Heart right ventricle (tissue), 16 donors: ENCODE data around the gene PSTK. TPM values are rescaled to one million over a fixed set of nuclear protein-coding genes. Genes with fewer than 3 reads are reported as not detected.
A peak's percentile ranks its signal among the peaks of the same experiment; 100 is the strongest.

Experiments
- ATAC-seq, 8 donors: fragments of 200-7000 bp; cut with Tn5 transposase; one replicate each; pipeline ENCODE4 v1.9.1; 2020; ENCODE audit warnings: mild to moderate bottlenecking in 8 of 8, moderate library complexity in 8 of 8, moderate number of reproducible peaks in 1 of 8
- DNase-seq, 2 donors: peaks; one replicate each; pipeline ENCODE4 v3.0.0-alpha.2; 2020
- H3K27ac ChIP-seq, 10 donors: fragments of 200-600 bp; sonication (generic) in 2 of 10; one replicate each; pipeline versions ENCODE4 v1.5.0 to v1.8.0; 2020 to 2022; ENCODE audit warnings: mild to moderate bottlenecking in 3 of 10
- H3K27me3 ChIP-seq, 7 donors: fragments of 200-600 bp; one replicate each; pipeline ENCODE4 v1.8.0; 2021 to 2022; ENCODE audit warnings: mild to moderate bottlenecking in 2 of 7
- H3K36me3 ChIP-seq, 9 donors: fragments of 200-600 bp; sonication (generic) in 1 of 9; one replicate each; pipeline versions ENCODE4 v1.5.0 to v1.8.0; 2020 to 2022; ENCODE audit warnings: mild to moderate bottlenecking in 2 of 9
- H3K4me1 ChIP-seq, 9 donors: fragments of 200-600 bp; sonication (generic) in 1 of 9; one replicate each; pipeline versions ENCODE4 v1.5.0 to v1.8.0; 2020 to 2022; ENCODE audit warnings: mild to moderate bottlenecking in 4 of 9
- H3K4me3 ChIP-seq, 10 donors: fragments of 200-600 bp; sonication (generic) in 2 of 10; one replicate each; pipeline versions ENCODE4 v1.5.0 to v1.8.0; 2020 to 2022; ENCODE audit warnings: mild to moderate bottlenecking in 7 of 10, moderate library complexity in 2 of 10
- H3K9me3 ChIP-seq, 11 donors: fragments of 200-600 bp in 10 of 11; sonication (generic) in 2 of 11; one replicate each; pipeline versions ENCODE4 v1.5.0 to v1.8.0; 2013 to 2022; ENCODE audit warnings: mild to moderate bottlenecking in 2 of 11, control low read depth in 1 of 11, moderate library complexity in 1 of 11
- CTCF ChIP-seq, 9 donors: fragments of 200-600 bp; sonication (generic) in 2 of 9; IDR thresholded peaks; one replicate each; pipeline versions ENCODE4 v1.5.0 to v1.8.0; 2021 to 2022; ENCODE audit warnings: antibody characterized with exemption in 9 of 9, mild to moderate bottlenecking in 5 of 9, moderate library complexity in 1 of 9
- WGBS, 2 donors: extraction: QIAGEN DNeasy Blood & Tissue Kit; methylation state at CpG; one replicate each; pipeline ENCODE4 v1.1.7; 2013; ENCODE audit warnings: inconsistent platforms in 1 of 2; 5-methylcytosine and 5-hydroxymethylcytosine counted together
- intact Hi-C, 10 donors: fragments of 100-400 bp; cut with DNase I; formaldehyde crosslinking; loops; one replicate each; pipeline versions ENCODE4 v1.11.1 to v1.14.2; 2022
- polyA plus RNA-seq, 2 donors: library from polyadenylated mRNA; stranded (reverse); fragments of 200-250 nt; gene quantifications; one replicate each; pipeline ENCODE4 v1.2.3, GENCODE V29; 2013
- total RNA-seq, 10 donors: library from RNA; stranded (reverse); fragmentation: NEBNext Ultra II Directional in 3 of 10; extraction: Animal tissue kit (Norgen Biotek cat#: 25700) in 3 of 10; gene quantifications; one replicate each; pipeline versions ENCODE4 v1.2.1 to v1.2.4, GENCODE V29; 2021 to 2023
- donor health status: Arrhythmogenic right ventricular cardiomyopathy.
- donor health status: ischemic (EF 13 %, LVEDD 7.1; RV severe dilation, severe dysfunction).
- donor health status: healthy with polysubstance abuse.
- donor health status: DM: no; HTN: yes; CAD: no.
- donor health status: DM: no; HTN: no; CAD: no.
- donor health status: ischemic (EF 25% LVEDD 6.9; RV normal size, moderate dysfunction).
- donor health status: ischemic (EF 25% LVEDD 5.7; RV mildly dilated, moderate dysfunction).
- donor health status: healthy.
- donor health status: DM: yes; HTN: yes; CAD: no.
- donor health status: Ischemic cardiomyopathy.
- donor health status: ischemic (EF 35%, LVEDD 5.7; RV mildly dilated, moderate dysfunction).
- donor health status: nonischemic (EF 11% LVEDD 7.7; RV severe dilation, severe dysfunction).
- donor health status: DM: yes; HTN: yes; CAD: no.
- donor health status: PGD.
- donor health status: ischemic (EF 29% LVEDD 5.4; RV normal size, mild dysfunction).
- donor health status: nonischemic (EF 23%, LVEDD 6.1; RV moderate dilation, normal function).

PSTK gene
- total and polyA plus RNA-seq, 12 donors, result 1.4 to 3.8 (median 2.2) TPM

- peaks cover 0 to 55% (median 10%) of the 10 kb centered on the region in 9 donors for H3K36me3 ChIP-seq
- peaks cover 0 to 8% (median 0%) of the 10 kb centered on the region in 9 donors for H3K4me1 ChIP-seq
- H3K4me3 ChIP-seq, result no peak overlapping the region
- no peaks in the 10 kb centered on the region for H3K27me3 ChIP-seq
- DNase-seq, result no peak
- TF ChIP-seq CTCF (IDR thresholded peaks at IDR 0.05), result no peak
- peaks cover 0 to 4% (median 0%) of the 10 kb centered on the region in 11 donors for H3K9me3 ChIP-seq
- 44 to 48% methylated on average over 1 of the region's 1 CpG for WGBS, 2 donors
- intact Hi-C loops, result no loop called here
- no peak overlapping the region for H3K27ac ChIP-seq
- ATAC-seq, result no peak
Measured at GRCh38 chr10:122939856-122940543, 40.2 kb upstream of the PSTK start.

GRCh38 chr10:122949296-122949695, 30.9 kb upstream of the PSTK start:
- Histone ChIP-seq H3K27me3 (no peaks in the 10 kb centered on the region), H3K4me1 (peaks cover 0 to 21% (median 14%) of the 10 kb centered on the region in 9 donors), H3K4me3 (no peak overlapping the region), H3K27ac (no peak overlapping the region), H3K36me3 (peaks cover 0 to 72% (median 26%) of the 10 kb centered on the region in 9 donors), H3K9me3 (no peaks in the 10 kb centered on the region)
- no peak for TF ChIP-seq CTCF (IDR thresholded peaks at IDR 0.05)
- intact Hi-C loops, result no loop called here
- 96% methylated on average over 3 of the region's 3 CpGs for WGBS, 2 donors
- DNase-seq (no peak), ATAC-seq (no peak)

- H3K4me1 ChIP-seq, result peaks cover 4 to 26% (median 18%) of the 10 kb centered on the region in 9 donors
- peak; percentile 98 to 100 (median 99) for ATAC-seq
- peak within 1 kb of the TSS; percentile 57 to 93 (median 86) for H3K4me3 ChIP-seq
- peaks cover 0 to 24% (median under 1%) of the 10 kb centered on the region in 9 donors for H3K36me3 ChIP-seq
- WGBS, 2 donors, result 2 to 4% methylated on average over 77 of the region's 77 CpGs
- intact Hi-C loops, result loop anchor here in 1 of 10 donors (2.0 kb wide), 1 partner anchor 27 kb away; the partner anchor contains the start of gene PSTK
- DNase-seq, result peak; percentile 96 to 98
- no peak for TF ChIP-seq CTCF (IDR thresholded peaks at IDR 0.05)
- H3K27me3 ChIP-seq, result no peaks in the 10 kb centered on the region
- H3K9me3 ChIP-seq, result no peaks in the 10 kb centered on the region
- H3K27ac ChIP-seq, result peak within 1 kb of the TSS in 9 of 10 donors; percentile 31 to 92 (median 77)
Measured at GRCh38 chr10:122953902-122954730, 26.1 kb upstream of the PSTK start, which contains the start of gene C10orf88. TSS of gene C10orf88 (minus strand) at chr10:122954227. CDS start at chr10:122954178, 49 bp downstream.

- no peak for TF ChIP-seq CTCF (IDR thresholded peaks at IDR 0.05)
- Histone ChIP-seq H3K36me3 (peaks cover 0 to 18% (median 0%) of the 10 kb centered on the region in 9 donors), H3K27ac (peak overlapping the region in 2 of 10 donors; percentile 31 to 81), H3K9me3 (no peaks in the 10 kb centered on the region), H3K4me1 (peaks cover 4 to 26% (median 18%) of the 10 kb centered on the region in 9 donors), H3K27me3 (no peaks in the 10 kb centered on the region), H3K4me3 (peak overlapping the region in 9 of 10 donors; percentile 57 to 93 (median 84))
- no peak for ATAC-seq
- 59 to 67% methylated on average over 13 of the region's 13 CpGs for WGBS, 2 donors
- intact Hi-C loops, result loop anchor here in 1 of 10 donors (2.0 kb wide), 1 partner anchor 26 kb away; the partner anchor contains the start of gene PSTK
- no peak for DNase-seq
Measured at GRCh38 chr10:122954731-122955050, 25.5 kb upstream of the PSTK start.
